ENCODE measurements around the gene VPS26C.

The VPS26C gene

DNA sequence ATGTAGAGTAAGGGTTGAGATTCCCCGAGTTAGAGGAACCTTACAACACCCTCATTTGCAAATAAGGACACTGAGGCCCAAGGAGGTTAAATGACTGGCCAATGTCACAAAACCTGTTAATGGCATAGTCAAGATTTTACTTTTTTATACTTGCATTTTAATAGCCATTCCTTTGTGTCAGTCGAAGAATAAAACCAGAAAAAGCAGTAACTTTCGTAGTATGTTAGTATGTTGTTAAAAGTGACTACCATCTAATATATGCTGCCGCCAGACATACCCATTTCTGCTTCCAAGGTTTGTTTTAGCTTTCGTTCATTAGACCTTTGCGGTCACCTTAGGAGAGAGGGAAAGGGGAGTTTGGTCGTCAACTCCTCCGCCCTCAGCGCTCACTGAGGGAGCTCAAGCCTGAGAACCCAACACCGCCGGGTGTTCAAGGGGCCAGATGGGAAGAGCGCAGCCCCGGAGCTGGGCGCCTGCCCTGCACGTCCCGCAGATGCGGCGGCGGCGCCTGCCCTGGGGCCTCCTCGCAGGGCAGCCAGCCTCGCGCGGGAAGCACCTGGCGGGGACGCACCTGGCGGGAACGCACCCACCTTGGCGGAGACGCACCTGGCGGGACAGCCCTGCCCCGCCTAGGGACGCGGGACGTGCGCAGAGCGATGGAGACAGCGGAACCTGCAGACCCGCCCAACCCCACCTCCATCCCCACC lies 466 bp downstream of the VPS26C start:
- in situ Hi-C loops (cut with MboI; ENCODE audit: low sequenced_read_pairs): no loop called here

GRCh38 chr21:37264808-37265207 lies 2.3 kb downstream of the VPS26C start:
- in situ Hi-C loops (cut with MboI; ENCODE audit: low sequenced_read_pairs): no loop called here

GRCh38 chr21:37263827-37264600 lies 3.1 kb downstream of the VPS26C start:
- in situ Hi-C loops (cut with MboI; ENCODE audit: low sequenced_read_pairs): no loop called here

GRCh38 chr21:37259426-37259825 lies 7.7 kb downstream of the VPS26C start:
- in situ Hi-C loops (cut with MboI; ENCODE audit: low sequenced_read_pairs): no loop called here

GRCh38 chr21:37257967-37258877 lies 8.9 kb downstream of the VPS26C start:
- in situ Hi-C loops (cut with MboI; ENCODE audit: low sequenced_read_pairs): no loop called here

DNA sequence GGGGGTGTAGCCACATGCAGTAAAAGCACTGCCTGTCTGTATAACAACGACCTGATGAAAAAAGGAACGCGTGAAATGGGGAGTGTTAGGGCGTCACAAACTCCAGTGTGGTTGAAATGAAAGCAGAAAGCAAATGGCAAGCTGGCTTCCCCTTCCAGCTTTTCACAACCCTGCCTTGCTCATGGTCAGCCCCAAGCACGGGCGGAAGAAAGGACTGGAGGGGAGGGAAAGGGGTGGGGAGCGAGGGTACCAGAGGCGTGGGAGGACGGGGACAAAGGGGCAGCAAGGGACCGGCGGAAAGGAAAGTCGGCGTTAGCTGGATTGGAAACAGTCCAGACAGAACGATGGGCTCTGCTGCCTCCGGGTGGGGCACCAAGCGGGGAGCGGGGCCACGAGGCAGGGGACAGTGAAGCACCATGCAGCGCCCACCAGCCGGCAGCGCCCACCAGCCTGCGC lies 9.6 kb downstream of the VPS26C start:
- in situ Hi-C loops (cut with MboI; ENCODE audit: low sequenced_read_pairs): no loop called here

DNA sequence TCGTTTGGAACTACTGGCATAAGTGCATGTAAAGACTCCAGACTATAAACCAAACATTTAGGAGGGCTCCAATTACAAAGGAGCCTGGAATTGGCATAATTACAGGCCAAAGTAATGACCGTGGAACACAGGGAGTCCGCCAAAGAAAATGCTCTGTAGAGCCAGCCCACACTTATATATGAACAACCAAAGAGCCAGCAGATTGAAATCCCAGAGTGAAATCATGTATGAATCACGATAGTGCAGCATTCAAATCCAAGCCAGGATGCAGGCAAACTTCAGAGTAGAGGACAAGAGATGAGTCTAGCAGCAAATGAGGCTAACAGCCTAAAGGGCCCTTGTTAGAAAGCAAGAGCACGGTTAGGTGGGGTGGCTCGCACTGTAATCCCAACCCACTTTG lies 13.1 kb downstream of the VPS26C start:
- in situ Hi-C loops (cut with MboI; ENCODE audit: low sequenced_read_pairs): no loop called here

- in situ Hi-C loops (cut with MboI; ENCODE audit: low sequenced_read_pairs): no loop called here
Measured at GRCh38 chr21:37251294-37251634, 15.9 kb downstream of the VPS26C start.

- in situ Hi-C loops (cut with MboI; ENCODE audit: low sequenced_read_pairs): no loop called here
Measured at GRCh38 chr21:37249112-37249904, 17.8 kb downstream of the VPS26C start.

DNA sequence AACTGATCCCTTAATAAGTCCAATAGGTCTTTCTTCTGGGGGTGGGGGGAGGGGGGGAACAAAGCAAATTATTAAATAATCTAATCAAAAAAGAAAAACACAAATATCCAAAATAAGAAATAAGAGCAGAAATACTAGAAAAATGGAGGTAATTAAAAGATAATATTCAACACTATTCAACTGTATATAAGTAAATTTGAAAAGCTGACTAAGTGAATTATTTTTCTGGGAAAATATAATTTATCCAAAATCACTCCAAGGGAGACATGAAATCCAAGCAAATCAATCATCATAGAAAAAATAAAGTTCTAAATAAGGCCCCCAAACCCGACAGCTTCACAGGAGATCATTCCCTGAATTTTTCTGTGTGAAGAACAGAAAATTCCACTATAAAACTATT lies 18.8 kb downstream of the VPS26C start:
- in situ Hi-C loops (cut with MboI; ENCODE audit: low sequenced_read_pairs): no loop called here

GRCh38 chr21:37245151-37245550 lies 22.0 kb downstream of the VPS26C start:
- in situ Hi-C loops (cut with MboI; ENCODE audit: low sequenced_read_pairs): no loop called here

- in situ Hi-C loops (cut with MboI; ENCODE audit: low sequenced_read_pairs): no loop called here
Measured at GRCh38 chr21:37244501-37245095, 22.5 kb downstream of the VPS26C start.

DNA sequence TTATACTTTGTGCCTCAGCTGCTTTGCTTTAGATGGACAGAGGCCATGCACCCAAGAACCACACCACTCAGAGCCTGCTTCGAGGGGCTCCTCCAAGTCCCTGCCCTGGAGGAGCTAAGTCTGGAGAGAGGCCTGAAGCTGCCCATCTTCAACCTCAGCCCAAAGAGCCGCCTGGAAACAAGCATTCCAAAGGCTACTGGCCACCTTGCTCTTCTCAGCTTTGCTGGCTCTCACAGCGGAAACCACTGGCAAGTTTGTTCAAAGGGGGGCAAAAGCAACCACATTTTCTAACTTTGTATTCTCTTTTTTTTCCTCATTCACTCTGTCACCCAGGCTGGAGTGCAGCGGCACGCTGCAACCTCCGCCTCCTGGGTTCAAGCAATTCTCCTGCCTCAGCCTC lies 23.2 kb downstream of the VPS26C start:
- in situ Hi-C loops (cut with MboI; ENCODE audit: low sequenced_read_pairs): no loop called here

- in situ Hi-C loops (cut with MboI; ENCODE audit: low sequenced_read_pairs): no loop called here
Measured at GRCh38 chr21:37241426-37241825, 25.7 kb downstream of the VPS26C start.

GRCh38 chr21:37240978-37241377 lies 26.2 kb downstream of the VPS26C start:
- in situ Hi-C loops (cut with MboI; ENCODE audit: low sequenced_read_pairs): no loop called here

DNA sequence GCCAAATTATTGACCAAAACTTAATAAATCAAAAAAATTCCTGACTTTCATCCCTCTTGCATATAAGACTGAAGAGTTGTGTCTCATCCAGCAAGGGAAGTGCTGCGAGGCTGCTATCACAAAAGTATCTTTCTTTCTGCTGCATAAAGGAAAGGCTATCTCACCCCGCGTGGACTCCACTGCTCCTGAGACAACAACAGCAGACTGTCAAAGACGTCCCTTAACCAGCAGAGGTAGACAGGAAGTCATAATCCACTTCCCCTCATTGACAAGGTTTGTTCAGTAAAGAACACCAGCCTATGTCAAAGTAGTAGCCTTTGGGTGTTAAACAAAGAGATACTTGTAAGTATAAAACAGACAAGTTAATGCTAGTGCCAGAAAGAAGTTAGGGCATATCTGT lies 29.4 kb downstream of the VPS26C start:
- in situ Hi-C loops (cut with MboI; ENCODE audit: low sequenced_read_pairs): no loop called here

DNA sequence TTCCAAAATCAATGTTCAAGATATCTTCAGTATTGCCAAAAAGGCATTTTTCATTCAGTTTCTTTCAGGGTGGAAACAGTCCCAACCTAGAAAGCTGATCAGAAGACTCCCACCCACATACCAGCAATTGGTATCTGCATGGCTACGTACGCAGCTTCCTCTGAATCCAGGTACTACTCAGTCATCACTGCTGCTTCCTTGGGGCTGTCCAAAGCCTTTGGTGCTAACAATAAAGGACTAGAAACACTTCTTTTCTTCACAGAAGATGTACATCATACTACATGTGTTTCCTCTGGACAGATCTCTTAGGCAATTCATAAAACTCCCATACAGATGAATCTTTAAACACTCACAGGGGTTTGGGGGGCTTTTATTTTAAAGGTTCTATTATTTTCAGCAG lies 29.8 kb downstream of the VPS26C start:
- in situ Hi-C loops (cut with MboI; ENCODE audit: low sequenced_read_pairs): no loop called here

- in situ Hi-C loops (cut with MboI; ENCODE audit: low sequenced_read_pairs): no loop called here
Measured at GRCh38 chr21:37233551-37234146, 33.5 kb downstream of the VPS26C start.

GRCh38 chr21:37232274-37233018 lies 34.7 kb downstream of the VPS26C start:
- in situ Hi-C loops (cut with MboI; ENCODE audit: low sequenced_read_pairs): no loop called here

All from HL-60/S4 treated with phorbol 12-myristate 13-acetate at 8.2 ng/mL for 4 days and 3 days (cell line).